ENCODE results near the gene PVALEF. TPM values are rescaled to one million over a fixed set of nuclear protein-coding genes. Genes with fewer than 3 reads are reported as not detected.
A peak's percentile ranks its signal among the peaks of the same experiment; 100 is the strongest.
"Not testable (repeated sequence)": the region's sequence is repeated elsewhere in the genome, so short reads cannot be mapped to it uniquely, and the experiment has no call there.

Gene PVALEF
- total RNA-seq, 1 donor from 2014 or later, result not detected

DNA sequence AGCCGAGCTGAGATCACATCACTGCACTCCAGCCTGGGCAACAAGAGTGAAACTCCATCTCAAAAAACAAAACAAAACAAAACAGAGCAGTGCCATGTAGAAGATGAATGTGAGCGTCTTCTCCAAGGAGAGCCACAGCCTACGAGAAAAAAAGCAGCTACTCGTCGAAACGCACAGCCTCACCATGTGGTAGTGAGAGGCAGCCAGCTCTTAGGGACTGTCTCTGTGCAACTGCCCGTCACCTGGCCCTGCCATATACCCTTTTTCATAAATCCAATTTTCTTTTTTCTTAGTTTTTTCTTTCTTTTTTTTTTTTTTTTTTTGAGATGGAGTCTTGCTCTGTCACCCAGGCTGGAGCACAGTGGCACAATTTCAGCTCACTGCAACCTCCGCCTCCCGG, 11.3 kb upstream of the PVALEF start:
- H3K4me1 Mint-ChIP-seq (ENCODE audit: low read depth); H3K4me3 Mint-ChIP-seq; H3K36me3 Mint-ChIP-seq (ENCODE audit: low read depth); DNase-seq (ENCODE audit: low spot score); H3K9me3 Mint-ChIP-seq; intact Hi-C loops (cut with micrococcal nuclease); H3K27ac Mint-ChIP-seq; H3K27me3 Mint-ChIP-seq (ENCODE audit: insufficient read depth): not testable (repeated sequence)

DNA sequence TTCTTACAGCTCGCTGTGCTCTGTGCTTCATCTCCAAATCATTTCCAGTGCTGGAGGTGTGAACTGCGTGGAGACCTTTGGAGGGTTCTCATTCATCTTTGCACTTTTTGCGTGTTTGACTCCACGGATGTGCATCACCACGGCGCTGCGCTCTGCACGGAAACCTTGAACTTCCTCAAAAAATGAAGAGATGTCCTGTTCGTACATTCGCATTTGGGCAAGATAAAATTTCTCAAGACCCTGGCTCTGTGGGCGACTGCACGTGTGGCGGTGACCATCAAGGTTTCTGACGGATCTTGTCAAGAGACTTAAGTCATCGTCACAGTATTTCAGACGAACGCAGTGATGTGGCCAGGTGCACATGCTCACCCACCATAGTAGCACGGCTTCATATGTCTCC, 10.3 kb upstream of the PVALEF start:
- H3K36me3 Mint-ChIP-seq (ENCODE audit: low read depth), result no peaks in the 10 kb centered on the region
- DNase-seq (ENCODE audit: low spot score), result no peak

DNA sequence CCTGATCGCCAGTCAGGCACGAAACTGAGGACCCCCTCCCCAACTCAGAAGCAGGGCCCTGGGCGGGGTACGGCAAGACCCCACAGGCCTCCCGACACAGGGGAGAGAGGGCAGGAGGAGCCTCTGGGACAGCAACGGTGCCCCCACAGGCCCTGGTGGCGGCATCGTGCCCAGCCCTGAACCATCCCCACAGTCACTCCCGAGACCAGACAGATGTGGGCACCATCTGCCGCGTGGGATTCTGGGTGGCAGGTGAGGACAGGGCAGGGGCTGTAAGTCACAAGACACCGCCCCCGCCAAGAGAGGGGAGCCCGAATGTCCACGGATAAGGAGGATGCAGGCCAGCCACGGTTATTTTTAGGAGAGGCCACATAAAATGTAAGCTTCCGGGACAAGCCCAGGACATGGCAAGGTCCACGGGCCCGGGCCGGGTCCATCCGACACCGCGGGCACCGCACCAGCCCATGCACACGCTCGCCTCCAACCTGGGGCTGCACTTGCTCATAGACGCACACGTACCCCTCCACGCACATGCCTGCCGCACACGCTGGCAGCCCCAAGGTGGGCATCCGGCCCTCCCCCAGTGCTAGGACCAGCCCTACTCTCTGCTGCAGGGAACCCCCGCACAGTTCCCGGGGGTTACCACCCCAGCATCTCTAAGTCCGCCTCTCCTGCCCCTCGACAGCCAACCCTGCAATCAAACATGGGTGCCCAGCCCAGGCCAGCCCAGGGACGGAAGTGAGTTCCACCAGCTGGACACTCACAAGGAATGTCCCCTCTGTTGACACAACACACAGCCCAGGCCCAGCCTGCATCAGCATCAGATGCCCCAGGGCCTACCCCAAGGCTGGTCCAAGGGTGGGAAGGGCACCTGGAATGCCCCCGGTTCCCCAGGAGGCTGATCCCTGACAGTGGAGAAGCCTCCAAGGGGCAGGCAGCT, 8.2 kb upstream of the PVALEF start:
- Mint-ChIP-seq H3K36me3 (ENCODE audit: low read depth) (no peaks in the 10 kb centered on the region), H3K27me3 (ENCODE audit: insufficient read depth) (peaks cover 2% of the 10 kb centered on the region), H3K4me3 (no peak overlapping the region), H3K27ac (no peak overlapping the region), H3K4me1 (ENCODE audit: low read depth) (no peaks in the 10 kb centered on the region), H3K9me3 (no peaks in the 10 kb centered on the region)
- no peak for DNase-seq (ENCODE audit: low spot score)
- intact Hi-C loops (cut with micrococcal nuclease), result no loop called here

More for the DNA sequence above, 10.3 kb upstream of the PVALEF start:
- Mint-ChIP-seq H3K9me3 (no peaks in the 10 kb centered on the region), H3K27me3 (ENCODE audit: insufficient read depth) (peaks cover 8% of the 10 kb centered on the region), H3K4me1 (ENCODE audit: low read depth) (no peaks in the 10 kb centered on the region), H3K27ac (no peak overlapping the region), H3K4me3 (no peak overlapping the region)
- intact Hi-C loops (cut with micrococcal nuclease), result no loop called here

DNA sequence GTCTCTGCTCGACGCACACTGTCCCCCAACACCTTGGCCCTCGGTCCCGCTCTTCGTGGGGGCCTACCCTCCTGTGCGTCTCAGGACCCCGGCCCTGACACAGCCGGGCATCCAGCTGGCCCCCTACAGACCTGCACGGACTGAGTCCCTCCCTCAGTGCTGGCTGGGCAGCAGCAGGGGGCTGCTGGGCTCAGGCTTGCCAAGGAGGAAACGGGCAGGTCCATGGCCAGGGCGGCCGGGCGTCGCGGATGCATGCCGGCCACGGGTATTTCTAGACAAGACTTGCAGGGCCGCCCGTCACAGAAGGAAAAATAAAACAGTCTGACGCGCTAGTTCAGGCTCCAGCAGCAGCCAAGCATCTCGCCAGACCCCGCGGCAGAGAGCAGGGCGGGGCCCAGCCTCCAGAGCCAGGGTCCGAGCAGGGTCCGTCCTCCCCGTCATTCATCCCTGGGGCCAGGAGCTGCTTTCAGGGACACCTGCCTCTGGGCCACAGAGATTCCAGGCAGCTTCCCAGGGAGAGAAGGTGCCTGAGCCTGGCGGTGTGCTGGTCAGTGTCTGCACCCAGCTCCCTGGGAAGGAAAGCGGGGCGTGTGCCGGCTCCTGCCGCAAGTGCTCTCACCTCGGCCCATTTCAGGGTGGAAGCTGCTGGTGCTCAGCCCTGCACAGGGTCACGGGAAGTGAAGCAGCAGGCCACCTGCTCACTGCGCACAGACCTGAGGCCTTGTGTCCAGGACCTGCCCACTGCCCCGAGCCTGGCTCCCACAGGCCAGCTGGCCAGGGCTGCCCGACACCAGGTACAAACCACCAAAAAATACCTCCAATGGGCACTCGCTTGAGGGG, 7.2 kb upstream of the PVALEF start:
- DNase-seq (ENCODE audit: low spot score), result no peak
- no peak overlapping the region for H3K4me3 Mint-ChIP-seq
- H3K36me3 Mint-ChIP-seq (ENCODE audit: low read depth), result no peaks in the 10 kb centered on the region
- H3K27ac Mint-ChIP-seq, result no peak overlapping the region
- intact Hi-C loops (cut with micrococcal nuclease), result no loop called here
- no peaks in the 10 kb centered on the region for H3K4me1 Mint-ChIP-seq (ENCODE audit: low read depth)
- peaks cover 2% of the 10 kb centered on the region for H3K27me3 Mint-ChIP-seq (ENCODE audit: insufficient read depth)
- H3K9me3 Mint-ChIP-seq, result no peaks in the 10 kb centered on the region

DNA sequence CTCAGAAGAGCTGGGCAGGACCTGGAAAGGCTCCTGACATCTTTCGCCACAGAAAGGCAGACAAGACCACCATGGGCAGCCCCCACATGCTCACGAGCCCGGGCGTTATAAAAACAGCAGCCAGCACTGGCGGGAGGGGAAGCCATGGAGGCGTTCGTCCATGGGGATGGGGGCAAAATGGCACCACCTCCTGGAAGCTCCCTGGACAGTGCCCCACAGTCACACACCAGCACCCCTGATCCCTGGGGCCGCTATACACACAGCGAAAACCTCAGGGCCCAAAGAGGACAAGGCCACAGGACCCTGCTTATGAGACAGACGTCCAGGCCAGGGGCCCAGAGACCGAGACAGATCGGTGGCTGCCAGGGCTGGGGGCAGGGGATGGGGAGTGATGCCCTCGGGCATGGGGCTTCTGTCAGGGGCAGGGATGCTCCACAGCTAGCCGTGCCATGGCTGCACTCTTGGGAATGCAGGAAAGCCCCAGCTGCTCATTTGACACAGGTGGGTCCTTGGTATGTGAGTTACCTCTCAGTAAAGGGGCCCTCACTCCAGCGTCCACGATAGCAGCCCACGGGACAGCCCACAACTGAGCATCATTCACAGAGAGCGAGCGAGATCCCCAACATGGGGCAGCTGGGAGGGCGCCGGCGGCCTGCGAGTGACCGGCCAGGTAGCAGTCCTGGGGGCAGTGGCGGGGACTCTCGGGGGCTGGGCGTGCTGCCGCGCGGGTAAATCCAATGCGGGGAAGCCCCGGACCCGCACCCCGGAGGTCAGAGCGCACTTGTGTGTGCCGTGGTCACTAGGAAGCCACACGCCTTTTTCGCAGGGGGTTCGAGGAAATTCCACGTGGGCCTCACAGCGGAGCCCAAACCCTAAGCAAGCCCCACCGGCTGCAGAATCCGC, 6.4 kb upstream of the PVALEF start:
- Mint-ChIP-seq H3K9me3 (no peaks in the 10 kb centered on the region), H3K4me3 (peak overlapping the region; percentile 59), H3K27ac (no peak overlapping the region), H3K36me3 (ENCODE audit: low read depth) (no peaks in the 10 kb centered on the region), H3K27me3 (ENCODE audit: insufficient read depth) (peaks cover 6% of the 10 kb centered on the region), H3K4me1 (ENCODE audit: low read depth) (no peaks in the 10 kb centered on the region)
- DNase-seq (ENCODE audit: low spot score), result no peak
- intact Hi-C loops (cut with micrococcal nuclease), result no loop called here

DNA sequence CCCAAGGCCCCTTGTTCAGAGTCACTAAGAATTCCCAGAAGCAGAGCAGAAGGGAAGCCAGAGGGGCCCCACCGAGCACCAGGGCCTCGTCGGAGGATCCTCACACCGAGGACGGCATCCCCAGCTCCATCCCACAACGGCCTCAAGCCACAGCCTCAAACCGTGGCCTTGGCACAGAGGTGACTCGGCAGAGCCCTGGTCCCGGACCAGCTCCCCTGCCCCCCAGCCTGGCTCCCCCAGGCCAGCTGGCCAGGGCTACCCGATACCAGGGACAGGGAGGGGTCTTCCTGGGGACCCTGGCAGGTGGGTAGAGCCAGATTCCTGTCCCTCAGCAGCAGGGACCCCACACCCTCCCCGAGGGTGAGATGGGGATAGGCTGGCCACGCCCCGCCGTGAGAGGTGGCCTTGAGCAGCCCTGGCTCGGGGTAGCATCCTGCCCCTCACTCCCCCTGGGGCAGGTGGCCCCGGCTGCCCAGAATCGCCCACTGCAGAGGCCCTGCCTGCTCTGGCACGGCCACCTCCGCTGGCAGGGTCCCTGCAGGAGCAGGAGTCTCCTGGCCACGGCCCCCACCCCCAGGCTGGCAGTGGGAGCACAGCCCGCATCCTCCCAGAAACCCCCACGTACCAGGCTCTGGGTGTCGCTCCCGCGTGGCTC, 5.6 kb upstream of the PVALEF start:
- H3K36me3 Mint-ChIP-seq (ENCODE audit: low read depth), result no peaks in the 10 kb centered on the region
- peaks cover 12% of the 10 kb centered on the region for H3K27me3 Mint-ChIP-seq (ENCODE audit: insufficient read depth)
- DNase-seq (ENCODE audit: low spot score), result no peak
- H3K4me3 Mint-ChIP-seq, result no peak overlapping the region
- no peaks in the 10 kb centered on the region for H3K4me1 Mint-ChIP-seq (ENCODE audit: low read depth)
- no peaks in the 10 kb centered on the region for H3K9me3 Mint-ChIP-seq
- intact Hi-C loops (cut with micrococcal nuclease), result no loop called here
- H3K27ac Mint-ChIP-seq, result no peak overlapping the region

DNA sequence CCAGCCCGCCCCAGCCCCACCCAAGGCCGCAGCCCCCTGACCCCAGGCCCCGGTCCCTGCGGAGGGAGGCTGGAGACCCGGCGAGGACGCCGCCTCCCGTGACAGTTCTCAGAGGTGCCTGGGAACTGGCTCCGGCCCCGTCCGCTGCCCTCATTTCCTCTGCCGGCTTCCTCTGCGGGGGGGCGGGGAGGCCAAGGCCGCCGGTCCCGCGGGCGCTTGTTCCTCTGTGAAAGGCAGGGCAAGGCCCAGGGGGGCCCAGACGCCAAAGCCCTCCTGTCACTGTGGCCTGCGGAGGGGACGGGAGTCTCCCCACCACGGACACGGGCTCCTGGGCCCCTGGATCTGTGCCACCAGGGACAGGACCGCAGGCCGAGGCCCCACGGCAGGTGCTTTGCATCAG, 5.0 kb upstream of the PVALEF start:
- peaks cover 12% of the 10 kb centered on the region for H3K27me3 Mint-ChIP-seq (ENCODE audit: insufficient read depth)
- no peak overlapping the region for H3K27ac Mint-ChIP-seq
- intact Hi-C loops (cut with micrococcal nuclease), result no loop called here
- H3K9me3 Mint-ChIP-seq, result no peaks in the 10 kb centered on the region
- no peak overlapping the region for H3K4me3 Mint-ChIP-seq
- H3K4me1 Mint-ChIP-seq (ENCODE audit: low read depth), result no peaks in the 10 kb centered on the region
- DNase-seq (ENCODE audit: low spot score), result no peak
- H3K36me3 Mint-ChIP-seq (ENCODE audit: low read depth), result no peaks in the 10 kb centered on the region

DNA sequence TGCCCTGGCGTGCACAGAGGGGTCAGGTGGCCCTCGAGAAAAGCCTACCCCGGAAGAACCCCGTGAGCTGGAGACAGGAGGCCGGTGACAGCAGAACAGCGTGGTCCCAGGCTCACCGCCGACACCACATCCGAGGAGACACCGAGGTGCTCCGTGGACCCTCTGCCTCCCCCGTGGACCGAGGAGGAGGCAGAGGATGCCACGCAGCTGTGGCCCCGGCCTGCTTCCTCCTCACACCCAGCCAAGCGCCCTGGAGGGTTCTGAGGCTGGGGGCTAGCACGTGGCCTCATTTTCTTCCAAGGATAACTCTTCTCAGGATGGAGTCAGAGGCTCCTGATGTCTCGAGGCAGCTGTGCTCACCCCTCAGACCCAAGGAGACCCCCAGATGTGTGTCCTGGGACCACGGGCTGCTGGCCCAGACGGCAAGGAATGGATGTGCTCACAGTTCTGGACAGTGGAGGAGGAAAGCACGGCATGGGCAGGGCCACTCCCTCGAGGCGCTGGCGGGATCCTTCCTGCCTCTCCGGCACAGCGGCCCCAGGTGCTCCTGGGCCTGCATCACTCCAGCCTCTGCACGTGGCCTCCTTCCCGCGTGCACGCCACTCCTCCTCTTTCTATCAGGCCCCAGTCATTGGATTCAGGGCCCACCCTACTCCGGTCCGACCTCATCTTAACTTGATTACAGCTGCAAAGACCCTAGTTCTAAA, 4.4 kb upstream of the PVALEF start:
- no peak for DNase-seq (ENCODE audit: low spot score)
- no peaks in the 10 kb centered on the region for H3K36me3 Mint-ChIP-seq (ENCODE audit: low read depth)
- peaks cover 12% of the 10 kb centered on the region for H3K27me3 Mint-ChIP-seq (ENCODE audit: insufficient read depth)
- H3K4me1 Mint-ChIP-seq (ENCODE audit: low read depth), result no peaks in the 10 kb centered on the region
- H3K4me3 Mint-ChIP-seq, result no peak overlapping the region
- no peak overlapping the region for H3K27ac Mint-ChIP-seq
- intact Hi-C loops (cut with micrococcal nuclease), result no loop called here
- no peaks in the 10 kb centered on the region for H3K9me3 Mint-ChIP-seq

DNA sequence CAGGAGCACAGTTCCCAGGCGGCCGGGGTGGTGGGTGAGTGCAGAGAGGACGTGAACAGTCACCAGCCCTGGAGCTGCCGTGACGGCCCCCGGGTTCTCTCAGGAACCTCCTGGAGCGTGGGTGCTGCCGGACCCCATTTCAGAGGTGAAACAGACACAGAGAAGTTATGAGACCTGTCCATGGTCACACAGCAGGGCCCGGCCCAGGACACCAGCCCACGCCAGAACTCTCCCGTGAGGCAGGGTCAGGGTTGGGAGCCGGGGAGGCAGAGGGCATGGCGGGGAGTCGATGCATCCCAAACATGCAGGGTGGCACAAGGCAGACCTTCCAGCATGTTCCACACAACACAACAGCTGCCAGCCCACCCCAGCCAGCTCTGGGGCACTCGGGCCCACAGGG, 3.8 kb upstream of the PVALEF start:
- no peaks in the 10 kb centered on the region for H3K4me1 Mint-ChIP-seq (ENCODE audit: low read depth)
- intact Hi-C loops (cut with micrococcal nuclease), result no loop called here

DNA sequence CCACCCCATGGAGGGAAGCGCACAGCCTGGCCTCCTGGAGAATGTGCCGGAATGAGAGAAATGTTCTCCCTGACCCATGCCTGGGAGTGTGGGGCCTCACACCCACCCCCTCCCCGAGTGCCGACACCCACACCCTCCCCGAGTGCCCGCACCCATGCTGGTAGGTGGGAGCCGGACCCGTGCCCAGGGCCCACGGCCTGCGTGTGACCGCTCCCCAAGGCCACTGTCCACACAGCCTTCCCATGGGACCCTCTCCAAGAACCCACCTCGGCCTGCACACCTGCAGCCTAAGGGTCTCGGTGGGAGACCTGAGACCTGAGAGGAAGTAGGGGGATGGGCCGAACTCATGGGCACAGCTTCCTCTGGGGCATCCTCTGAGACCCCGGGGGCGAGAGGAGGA, 3.3 kb upstream of the PVALEF start:
- Mint-ChIP-seq H3K4me3 (no peak overlapping the region), H3K27ac (no peak overlapping the region), H3K4me1 (ENCODE audit: low read depth) (no peaks in the 10 kb centered on the region), H3K9me3 (no peaks in the 10 kb centered on the region), H3K36me3 (ENCODE audit: low read depth) (no peaks in the 10 kb centered on the region), H3K27me3 (ENCODE audit: insufficient read depth) (peaks cover 12% of the 10 kb centered on the region)
- no peak for DNase-seq (ENCODE audit: low spot score)
- intact Hi-C loops (cut with micrococcal nuclease), result no loop called here

More for the DNA sequence above, 3.8 kb upstream of the PVALEF start:
- no peak overlapping the region for H3K27ac Mint-ChIP-seq
- no peak overlapping the region for H3K4me3 Mint-ChIP-seq
- H3K27me3 Mint-ChIP-seq (ENCODE audit: insufficient read depth), result peaks cover 12% of the 10 kb centered on the region
- DNase-seq (ENCODE audit: low spot score), result no peak
- H3K9me3 Mint-ChIP-seq, result no peaks in the 10 kb centered on the region
- no peaks in the 10 kb centered on the region for H3K36me3 Mint-ChIP-seq (ENCODE audit: low read depth)

DNA sequence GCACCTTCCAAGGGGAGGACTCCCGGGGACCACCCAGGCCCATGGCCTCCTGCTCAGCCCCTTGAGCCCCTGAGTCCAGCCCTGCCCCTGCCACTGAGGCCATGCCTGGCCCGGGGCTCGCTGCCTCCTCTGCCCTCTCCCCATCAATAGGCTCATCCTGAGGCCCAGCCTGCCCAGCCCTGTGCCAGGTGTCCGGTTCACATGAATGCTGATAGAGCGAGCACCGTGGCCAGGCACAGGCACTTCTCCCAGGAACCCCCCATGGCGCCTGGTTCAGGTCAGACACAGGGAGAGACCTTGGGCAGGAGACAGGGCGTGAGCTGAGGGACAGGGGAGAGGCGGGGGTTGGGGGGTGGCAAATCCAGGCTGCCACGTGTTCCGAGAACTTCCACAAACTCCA, 2.8 kb upstream of the PVALEF start:
- Mint-ChIP-seq H3K36me3 (ENCODE audit: low read depth) (no peaks in the 10 kb centered on the region), H3K27ac (no peak overlapping the region), H3K4me1 (ENCODE audit: low read depth) (no peaks in the 10 kb centered on the region), H3K27me3 (ENCODE audit: insufficient read depth) (peaks cover 16% of the 10 kb centered on the region), H3K4me3 (no peak overlapping the region), H3K9me3 (no peaks in the 10 kb centered on the region)
- no peak for DNase-seq (ENCODE audit: low spot score)
- intact Hi-C loops (cut with micrococcal nuclease), result no loop called here

Measured in activated T-helper 1 cell treated with anti-CD3 and anti-CD28 coated beads, Interleukin-12 subunit alpha, Interleukin-12 subunit beta, Interleukin-2, Interleukin-4 antibody, amounts not matched to agents 30 ng/mL and 10 ng/mL and 1 ng/mL, durations not matched to agents 14 hours and 24 hours and 36 hours (primary cell).